OCI-M1 (cell line): ENCODE results near the gene KCTD15.
A peak's percentile ranks its signal among the peaks of the same experiment; 100 is the strongest.

Experiments used
- DNase-seq: peaks from one replicate; lab custom pipeline; 2025; lab: John Stamatoyannopoulos, UW

KCTD15 gene

DNA sequence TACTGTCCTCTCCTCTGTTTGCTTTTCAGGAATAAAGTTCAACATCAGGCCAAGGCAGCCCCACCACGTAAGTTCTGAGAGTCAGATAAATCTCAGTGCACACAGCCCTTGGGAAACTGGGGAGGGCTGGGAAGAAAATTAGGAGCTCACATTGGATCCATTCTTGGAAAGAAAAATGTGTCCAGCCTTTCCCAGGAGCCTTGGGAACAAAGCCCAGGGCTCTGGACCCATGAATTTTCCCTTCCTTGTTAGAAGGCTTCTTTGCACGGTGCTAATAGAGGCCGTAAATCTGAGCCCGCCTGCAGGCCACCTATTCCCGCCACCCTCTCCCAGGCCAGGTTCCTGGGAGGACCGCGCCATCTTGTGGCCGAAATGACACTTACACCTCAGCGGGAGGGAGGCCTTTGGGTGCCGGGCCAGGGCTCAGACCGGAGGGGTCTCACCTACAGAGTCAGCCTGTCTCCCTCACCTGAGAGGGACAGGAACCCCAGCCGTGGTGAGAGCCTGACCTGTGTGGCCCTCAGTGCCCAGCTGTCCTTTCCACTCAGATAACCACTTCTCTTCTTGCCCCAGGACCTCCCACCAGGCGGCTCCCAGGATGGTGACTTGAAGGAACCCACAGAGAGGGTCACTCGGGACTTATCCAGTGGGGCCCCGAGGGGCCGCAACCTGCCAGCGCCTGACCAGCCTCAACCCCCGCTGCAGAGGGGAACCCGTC, 25.1 kb upstream of the KCTD15 start:
- DNase-seq = peak; percentile 87

DNA sequence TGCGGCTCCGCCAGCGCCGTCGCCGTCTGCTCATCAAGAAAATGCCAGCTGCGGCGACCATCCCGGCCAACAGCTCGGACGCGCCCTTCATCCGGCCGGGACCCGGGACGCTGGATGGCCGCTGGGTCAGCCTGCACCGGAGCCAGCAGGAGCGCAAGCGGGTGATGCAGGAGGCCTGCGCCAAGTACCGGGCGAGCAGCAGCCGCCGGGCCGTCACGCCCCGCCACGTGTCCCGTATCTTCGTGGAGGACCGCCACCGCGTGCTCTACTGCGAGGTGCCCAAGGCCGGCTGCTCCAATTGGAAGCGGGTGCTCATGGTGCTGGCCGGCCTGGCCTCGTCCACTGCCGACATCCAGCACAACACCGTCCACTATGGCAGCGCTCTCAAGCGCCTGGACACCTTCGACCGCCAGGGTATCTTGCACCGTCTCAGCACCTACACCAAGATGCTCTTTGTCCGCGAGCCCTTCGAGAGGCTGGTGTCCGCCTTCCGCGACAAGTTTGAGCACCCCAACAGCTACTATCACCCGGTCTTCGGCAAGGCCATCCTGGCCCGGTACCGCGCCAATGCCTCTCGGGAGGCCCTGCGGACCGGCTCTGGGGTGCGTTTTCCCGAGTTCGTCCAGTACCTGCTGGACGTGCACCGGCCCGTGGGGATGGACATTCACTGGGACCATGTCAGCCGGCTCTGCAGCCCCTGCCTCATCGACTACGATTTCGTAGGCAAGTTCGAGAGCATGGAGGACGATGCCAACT, 24.4 kb upstream of the KCTD15 start:
- no peak for DNase-seq

DNA sequence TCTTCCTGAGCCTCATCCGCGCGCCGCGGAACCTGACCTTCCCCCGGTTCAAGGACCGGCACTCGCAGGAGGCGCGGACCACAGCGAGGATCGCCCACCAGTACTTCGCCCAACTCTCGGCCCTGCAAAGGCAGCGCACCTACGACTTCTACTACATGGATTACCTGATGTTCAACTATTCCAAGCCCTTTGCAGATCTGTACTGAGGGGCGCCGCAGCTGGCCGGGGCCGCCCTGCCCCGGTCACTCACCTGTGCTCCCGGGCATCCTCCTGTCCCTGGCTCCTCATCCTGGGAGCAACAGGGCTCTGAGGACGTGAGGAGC, 23.9 kb upstream of the KCTD15 start:
- DNase-seq = no peak

DNA sequence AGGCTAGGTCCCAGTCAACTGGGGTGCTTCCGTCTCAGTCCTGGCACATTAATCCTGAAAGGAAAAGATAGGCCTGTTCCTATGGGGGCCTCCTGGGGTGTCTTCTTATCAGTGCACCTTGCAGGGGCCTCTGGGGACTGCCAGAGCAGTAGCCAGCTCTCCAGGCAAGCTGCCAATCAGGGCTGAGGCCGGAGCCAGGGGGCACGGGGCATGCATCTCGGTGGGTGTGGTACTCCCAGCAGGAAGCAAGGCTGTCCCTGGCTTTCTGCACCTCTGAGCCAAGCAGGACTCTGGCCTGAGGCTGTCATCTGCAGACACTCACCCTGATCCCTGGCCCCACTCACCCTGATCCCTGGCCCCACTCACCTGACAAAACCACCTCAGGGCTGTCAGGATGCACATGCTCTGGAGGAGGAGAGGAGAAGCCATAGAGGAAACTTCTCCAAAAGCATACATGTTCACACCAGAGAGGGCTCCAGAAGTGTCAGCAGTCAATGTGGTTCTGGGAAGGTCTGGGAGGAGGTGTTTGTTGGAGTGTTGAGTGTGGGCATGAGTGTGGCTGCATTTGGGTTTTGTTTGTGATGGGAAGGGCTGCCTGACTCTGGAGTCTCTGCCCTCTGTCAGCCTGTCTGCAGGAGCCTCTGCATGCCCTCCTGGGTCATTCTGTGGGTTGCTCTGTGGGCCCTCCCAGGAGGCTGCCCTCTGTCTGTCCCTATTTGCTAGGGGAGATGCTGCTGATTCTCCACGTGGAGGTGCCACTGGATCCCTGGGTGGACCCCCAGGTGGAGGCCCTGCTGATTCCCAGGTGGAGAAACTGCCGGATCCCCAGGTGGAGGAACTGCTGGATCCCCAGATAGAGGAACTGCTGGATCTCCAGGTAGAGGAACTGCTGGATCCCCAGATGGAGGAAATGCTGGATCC, 22.7 kb upstream of the KCTD15 start:
- no peak for DNase-seq

DNA sequence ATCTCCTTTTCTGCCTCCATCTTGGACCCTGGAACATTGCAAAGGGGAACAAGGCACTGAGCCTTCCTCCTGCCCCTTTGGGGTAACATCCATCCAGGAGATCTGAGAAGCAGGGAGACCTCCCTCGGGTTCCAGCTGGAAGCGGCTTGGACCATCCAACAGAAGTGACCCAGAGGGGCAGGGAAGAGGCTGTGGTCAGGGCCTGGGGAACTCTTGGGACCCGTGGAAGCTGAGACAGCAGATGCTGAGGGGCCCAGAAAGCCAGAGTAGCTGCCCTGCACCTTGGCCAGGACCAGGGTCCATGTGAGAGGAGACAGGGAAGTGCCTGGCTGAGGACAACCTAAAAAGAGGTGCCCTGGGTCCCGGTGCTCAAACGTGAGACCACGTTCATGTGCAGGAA, 21.9 kb upstream of the KCTD15 start:
- no peak for DNase-seq

DNA sequence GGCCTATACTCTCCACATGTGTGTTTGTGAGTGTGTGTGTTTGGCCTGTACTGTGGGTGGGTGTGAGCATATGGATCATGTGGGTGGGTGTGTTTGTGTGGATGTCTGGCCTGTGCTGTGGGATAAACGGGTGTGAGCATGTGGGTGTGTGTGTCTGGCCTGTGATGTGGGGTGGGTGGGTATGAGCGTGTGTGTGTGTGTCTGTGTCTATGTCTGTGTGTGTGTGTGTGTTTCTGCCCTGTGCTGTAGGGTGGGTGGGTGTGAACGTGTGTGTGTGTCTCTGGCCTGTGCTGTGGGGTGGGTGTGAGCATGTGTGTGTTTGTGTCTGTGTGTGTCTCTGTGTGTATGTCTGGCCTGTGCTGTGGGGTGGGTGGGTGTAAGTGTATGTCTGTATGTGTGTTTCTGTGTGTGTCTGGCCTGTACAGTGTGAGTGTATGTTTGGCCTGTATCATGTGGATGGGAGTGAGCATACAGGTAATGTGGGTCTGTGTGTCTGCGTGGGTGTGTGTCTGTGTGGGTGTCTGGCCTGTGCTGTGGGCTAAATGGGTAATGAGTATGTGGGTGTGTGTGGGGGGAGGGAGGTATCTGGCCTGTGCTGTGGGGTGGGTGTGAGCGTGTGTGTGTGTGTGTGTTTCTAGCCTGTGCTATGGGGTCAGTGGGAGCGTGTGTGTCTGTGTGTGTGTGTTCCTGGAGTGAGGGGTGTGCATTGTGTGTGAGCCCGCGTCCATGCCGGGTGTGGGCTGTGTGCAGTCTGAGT, 20.8 kb upstream of the KCTD15 start:
- DNase-seq = no peak

DNA sequence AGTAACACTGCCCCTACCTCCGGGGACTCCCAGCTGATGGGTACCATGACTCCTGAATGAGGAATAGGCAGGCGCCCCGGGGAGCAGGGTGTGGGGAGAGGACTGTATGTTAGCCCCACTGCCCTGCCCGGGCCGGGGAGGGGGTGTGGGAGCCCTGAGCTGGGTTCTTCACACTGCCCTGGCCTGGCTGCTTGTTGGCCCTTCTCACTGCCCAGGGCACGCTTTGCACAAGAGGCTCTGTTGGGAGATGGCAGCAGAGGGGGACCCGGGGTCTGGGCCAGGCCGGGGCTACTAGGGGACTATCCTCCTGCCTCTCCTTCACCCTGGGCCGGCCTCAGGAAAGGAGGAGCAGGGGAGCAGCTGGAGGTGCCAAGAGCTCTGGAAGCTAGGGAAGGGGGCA, 19.3 kb upstream of the KCTD15 start:
- DNase-seq = no peak

DNA sequence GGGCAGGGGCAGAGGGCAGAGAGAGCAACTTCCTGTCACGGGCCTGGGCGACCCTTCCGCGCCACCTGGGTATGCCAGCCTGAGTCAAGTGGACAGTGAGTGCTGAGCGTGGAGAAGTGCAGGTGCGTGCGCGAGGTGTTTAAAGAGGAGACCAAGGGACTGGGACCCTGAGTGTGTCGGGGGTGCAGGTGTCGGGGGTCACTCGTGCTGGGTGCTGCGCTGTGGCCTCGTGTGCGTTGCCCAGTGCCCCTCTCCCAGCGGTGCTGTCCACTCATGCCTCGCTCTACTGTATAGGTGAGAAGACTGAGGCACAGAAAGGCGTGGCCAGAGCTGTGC, 18.9 kb upstream of the KCTD15 start:
- DNase-seq = no peak

DNA sequence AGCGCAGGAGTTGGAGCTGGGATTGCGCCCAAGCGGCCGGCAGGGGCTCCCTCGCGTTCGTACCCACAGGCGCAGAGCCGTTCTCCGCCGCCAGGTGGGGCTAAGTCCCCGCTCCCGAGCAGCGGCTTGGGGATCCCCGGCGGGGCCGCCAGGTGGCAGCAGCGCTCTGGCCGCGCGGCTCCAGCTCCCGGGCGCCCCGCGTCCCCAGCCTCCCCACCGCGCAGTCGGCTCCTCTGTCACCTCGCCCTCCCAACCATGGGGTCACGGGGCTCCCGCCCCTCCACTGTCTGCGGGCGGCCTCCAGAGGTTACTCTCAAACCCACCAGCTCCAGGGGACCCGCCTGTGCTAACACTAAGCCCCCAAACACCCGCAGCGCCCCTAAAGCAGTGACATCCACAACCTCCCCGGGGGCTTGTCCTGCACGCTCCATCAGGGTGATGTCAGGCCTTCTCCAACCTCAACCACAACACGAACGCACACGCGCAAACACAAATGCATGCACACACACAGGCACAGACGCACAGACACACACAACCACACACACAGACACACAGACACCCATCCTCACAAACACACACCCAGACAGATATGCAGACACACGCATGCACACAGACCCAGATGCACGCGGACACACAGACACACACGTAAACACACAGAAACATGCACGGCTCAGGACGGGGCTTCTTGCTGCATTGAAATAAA, 18.4 kb upstream of the KCTD15 start:
- peak; percentile 92 for DNase-seq

DNA sequence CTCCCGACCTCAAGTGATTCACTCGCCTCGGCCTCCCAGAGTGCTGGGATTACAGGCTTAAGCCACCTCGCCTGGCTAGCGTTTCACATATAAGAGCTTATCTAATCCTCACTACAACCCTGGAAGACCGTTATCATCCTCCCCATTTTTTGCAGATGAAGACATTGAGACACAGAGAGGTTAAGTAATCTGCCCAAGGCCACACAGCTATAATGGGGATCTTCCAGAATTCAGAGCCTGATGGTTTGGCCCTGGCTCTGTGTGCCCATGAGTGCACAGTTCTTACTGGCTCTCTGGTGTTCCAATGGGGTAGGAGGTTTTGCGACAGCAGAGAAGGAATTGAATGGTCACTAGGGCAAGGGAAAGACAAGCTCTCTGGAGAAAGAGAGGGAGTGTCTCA, 16.8 kb upstream of the KCTD15 start:
- no peak for DNase-seq

DNA sequence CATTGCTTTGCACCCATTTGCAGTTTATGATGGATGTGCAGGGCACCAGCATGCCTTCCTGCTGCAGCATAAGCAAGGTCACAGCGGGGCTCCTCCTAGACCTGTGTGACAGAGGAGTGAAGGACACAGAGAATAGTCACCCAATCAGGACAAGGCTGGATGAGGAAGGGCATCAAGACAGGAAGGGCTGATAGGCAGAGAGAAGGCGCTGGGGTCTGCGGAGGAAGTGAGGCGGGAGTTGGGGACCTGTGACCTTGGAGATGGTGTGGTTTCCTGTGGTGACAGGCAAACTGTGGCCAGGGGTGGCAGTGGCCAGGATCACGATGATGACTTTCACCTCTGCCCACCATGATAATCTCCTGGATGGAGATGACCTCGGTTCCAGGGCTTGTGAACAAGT, 16.4 kb upstream of the KCTD15 start:
- no peak for DNase-seq

DNA sequence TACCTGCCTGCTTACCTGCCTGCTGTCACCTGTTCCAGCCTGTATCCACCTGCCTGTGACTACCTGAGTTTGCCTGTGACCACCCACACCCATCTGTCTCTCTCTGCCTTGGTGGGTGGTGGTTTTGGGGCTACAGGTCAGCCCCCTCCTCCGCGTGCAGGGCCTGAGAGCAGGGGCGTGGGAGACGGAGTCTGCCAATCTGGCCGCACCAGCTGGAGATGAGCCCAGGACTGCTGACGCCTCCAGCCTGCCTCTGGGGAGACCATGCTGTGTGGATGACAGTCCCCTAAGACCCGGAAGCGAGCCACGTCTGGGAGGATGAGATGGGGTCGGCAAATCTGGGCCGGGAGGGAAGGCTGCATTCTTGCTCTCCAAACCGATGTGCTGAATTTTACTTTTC, 15.9 kb upstream of the KCTD15 start:
- DNase-seq = no peak

DNA sequence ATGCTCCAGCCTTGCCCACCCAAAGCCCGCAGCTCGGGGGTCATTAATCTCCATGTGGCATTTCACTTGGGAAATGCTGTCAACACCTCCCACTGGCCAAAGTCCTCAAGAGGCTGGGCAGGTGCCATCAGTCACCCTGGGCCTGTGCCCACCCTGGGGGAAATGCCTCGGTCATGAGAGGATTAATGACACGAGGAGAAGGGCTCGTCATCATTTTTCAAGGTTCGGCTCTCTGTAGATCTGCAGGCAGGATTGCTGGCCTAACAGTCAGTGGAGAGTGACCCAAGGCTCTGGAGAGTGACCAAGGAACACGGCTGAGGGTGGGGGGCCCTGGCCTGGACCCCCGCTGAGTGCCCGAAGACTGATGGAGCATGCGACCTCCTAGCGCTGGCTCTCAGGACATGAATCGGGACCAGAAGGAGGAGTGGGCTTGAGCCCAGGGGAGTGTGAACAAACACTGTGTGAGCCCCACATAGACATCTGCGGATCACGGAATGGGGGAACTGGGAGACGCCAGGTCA, 15.2 kb upstream of the KCTD15 start:
- no peak for DNase-seq

DNA sequence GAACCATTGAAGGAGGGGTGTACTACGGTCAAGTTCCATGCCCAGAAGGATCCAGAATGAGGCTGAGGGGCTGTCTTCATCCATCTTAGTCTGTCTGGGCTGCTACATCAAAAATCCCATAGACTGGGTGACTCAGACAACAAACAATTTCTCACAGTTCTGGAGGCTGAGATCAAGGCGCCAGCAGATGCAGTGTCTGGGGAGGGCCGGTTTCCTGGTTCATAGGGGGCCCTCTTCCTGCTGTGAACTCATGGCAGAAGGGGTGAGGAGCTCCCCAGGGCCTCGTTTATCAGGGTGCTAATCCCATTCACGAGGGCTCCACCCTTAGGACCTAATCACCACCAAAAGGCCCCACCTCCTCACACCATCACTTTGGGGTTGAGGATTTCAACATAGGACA, 14.7 kb upstream of the KCTD15 start:
- DNase-seq = no peak

DNA sequence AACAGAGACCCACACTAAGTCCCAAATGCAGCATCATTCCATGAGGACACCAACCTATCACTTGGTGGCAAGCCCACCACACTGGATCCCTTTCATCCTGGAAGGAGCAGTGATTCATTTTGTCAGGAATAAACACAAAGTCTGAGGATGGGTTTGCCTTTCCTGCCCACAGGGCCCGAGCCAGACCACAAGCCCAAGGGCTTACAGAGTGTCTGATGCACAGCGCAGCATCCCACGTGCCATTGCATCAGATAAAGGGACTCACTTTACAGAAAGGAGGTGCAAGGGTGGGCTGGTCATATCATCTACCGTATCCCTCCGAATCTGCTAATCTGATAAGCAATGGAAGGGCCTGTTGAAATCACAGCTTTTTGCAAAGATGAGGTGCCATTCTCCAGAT, 12.2 kb upstream of the KCTD15 start:
- DNase-seq = no peak

DNA sequence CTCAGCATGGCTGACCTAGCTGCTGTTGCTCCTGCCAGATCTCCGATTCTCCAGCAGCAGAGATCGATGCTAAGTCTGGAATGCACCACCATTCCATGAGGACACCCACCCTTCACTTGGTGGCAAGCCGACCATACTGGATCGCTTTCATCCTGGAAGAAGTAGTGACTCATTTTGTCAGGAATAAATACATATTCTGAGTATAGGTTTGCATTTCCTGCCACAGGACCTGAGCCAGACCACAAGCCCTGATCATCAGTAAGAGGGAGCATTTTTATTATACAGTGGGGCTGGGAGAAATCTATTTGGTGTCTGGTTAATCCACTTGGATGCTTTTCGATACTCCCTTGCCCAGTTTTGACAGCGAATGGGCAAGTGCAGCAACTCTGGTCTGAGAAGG, 10.9 kb upstream of the KCTD15 start:
- DNase-seq = no peak

DNA sequence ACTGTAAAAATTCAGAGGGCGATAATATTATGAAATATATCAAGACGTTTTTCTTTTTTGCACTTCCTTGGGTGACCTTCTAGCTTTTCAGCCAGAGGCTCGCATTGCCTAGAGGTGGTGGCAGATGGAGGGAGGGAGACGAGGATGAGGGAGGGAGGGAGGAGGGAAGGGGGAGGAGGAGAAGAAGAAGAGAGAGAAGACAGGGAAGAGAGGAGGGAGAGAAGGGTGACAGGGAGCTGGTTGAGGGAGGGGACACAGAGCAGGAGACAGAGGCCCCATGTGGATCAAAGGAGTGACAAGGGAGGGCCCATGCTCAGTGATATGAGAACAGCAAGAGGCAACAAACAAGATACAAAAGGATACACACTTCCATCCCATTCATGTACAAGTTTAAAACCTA, 8.0 kb upstream of the KCTD15 start:
- DNase-seq = no peak

DNA sequence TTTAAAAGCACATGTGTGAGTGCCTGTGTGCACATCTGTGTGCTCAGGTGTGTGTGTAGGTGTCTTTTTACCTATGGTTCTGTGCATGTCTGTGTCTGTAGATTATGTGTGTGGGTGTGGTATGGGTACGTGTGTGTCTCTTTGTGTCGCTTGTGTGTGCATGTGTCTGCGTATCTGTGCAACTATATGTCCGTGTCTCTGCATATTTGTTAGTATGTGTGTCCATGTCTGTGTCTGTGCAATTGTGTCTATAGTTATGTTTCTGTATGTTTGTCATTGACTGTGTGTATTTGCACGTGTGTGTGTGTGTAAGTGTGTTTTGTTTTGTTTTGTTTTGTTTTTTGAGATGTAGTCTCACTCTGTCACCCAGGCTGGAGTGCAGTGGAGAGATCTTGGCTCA, 7.3 kb upstream of the KCTD15 start:
- no peak for DNase-seq

DNA sequence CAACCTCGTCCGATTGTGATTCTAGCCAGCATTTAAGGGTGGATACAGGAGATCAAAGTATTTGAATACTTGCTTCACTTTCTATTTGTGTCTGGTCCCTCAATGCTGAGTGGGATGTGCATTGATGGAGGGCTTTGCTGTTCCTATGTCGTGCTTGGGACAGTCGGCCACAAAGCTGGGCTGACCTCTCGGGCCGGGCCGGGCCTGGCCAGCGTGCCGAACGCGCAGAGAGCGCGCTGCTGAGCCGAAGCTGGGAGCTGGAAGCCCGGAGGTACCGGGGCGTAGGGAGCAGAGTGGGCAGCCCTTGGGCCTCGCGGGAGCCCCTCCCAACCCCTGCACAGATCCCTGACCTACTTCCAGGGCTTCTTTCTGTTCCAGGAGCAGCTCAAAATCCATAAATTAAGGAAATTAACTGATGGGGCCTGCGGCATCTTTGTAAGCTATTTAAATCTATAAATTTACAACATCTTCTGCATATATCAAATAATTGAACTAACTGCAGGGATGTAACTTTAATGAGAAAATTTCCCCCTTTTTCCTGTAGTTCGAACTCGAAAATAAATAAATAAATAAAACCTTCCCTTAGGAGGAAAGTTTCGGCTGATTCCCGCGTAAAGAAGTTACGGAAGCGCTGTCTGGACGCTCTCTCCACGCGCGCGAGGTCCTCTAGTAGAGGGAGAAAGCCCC, 1.8 kb upstream of the KCTD15 start:
- no peak for DNase-seq

DNA sequence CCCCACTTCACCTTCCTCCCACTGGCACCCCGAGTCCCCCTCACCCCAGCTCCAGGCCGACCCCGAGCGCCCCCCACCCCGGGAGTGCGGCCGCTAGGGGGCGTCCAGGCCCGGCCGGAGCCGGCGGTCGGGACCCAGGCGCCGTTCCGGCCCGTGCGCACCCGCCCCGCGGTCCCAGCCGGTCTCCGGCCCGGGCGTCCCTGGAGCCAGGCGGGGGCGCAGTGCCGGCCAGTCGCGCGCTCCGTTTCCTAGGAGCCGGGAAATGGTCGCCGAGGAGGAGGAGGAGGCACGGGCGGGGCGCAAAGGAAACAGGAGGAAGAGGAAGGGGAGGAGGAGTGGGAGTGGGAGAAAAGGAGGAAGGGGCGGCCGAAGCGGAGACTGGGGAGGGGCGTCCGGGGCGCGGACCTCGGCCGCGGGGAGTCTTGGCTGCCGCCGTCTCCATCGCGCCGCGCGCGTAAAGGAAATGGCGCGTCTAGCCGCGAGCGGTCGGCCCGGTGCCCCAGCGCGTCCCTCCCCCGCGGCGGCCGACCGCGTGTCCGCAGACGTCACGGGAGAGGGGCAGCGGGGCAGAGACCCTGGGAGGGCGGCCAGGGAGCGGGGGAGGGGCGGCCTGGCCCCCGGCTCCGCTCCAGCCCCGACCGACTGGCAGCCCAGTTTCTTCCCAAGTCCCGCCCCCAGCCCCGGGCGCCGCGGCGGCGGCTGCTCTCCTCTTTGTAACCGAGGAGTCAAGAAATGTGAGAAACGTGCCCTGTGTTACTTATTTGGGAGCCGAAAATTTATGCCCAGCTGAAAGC, 1.1 kb upstream of the KCTD15 start:
- peak; percentile 92 for DNase-seq
